HG03108 (cell line): ENCODE measurements around the gene TMPRSS13.

ENCODE experiments used
- ATAC-seq: cut with Tn5 transposase; IDR thresholded peaks from one replicate; pipeline ENCODE4 v1.9.1; 2021; ENCODE audit warnings: moderate library complexity; ENCODE audit not compliant: unreplicated experiment

TMPRSS13 gene

GRCh38 chr11:117900121-117900648 is 29.0 kb downstream of the TMPRSS13 start:
- ATAC-seq: no peak

DNA sequence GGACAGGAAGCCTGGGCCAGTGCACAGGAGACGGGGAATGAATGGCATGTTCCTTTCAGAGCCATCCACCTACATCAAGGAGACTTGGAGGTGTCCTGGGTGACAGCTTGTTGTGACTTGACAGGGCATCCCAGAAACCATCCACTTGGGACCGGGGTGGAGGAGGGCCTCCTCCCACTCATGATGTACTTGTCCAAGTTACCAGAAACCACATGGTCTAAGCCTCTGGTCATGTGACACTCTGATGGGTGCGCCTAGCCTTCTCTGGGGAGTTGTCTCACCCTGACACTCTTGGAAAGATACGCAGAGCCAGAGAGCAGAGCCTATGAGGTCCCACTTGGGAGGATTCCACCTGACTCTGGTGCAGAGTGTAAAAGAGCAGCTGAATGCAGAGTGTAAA is 31.1 kb downstream of the TMPRSS13 start:
- no peak for ATAC-seq

DNA sequence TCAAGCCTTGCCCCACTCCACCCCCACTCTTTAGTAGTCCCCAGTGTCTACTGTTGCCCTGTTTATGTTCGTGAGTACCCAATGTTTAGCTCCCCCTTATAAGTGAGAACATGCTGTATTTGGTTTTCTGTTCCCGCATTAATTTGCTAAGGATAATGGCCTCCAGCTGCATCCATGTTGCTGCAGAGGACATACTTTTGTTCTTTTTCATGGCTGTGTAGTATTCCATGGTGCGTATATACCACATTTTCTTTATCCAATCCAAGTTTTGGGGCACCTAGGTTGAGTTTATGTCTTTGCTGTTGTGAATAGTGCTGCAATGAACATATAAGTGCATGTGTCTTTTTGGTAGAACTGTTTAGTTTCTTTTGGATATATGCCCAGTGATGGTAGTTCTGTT is 36.6 kb downstream of the TMPRSS13 start:
- ATAC-seq: no peak

GRCh38 chr11:117891362-117891761 is 37.8 kb downstream of the TMPRSS13 start:
- ATAC-seq: no peak

DNA sequence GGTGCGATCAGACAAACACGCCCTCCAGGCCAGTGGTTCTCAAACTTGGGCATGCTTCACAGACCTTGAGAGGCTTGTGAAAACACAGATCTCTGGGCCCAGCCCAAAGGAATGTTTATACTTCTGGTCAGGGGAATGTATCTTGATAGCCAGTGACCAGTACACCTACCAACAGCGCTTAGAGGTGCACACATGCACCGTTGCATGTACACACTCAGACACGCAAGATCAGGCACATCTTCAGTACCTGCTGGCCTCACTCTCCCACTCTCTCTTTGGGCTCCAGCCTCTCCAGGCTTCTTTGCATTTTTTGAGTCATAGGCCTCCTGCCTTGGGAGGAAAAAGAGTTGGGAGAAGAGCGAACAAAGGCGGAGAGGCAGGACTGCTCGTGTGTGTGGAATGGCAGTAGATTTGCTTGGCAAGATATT is 41.0 kb downstream of the TMPRSS13 start:
- ATAC-seq: no peak

DNA sequence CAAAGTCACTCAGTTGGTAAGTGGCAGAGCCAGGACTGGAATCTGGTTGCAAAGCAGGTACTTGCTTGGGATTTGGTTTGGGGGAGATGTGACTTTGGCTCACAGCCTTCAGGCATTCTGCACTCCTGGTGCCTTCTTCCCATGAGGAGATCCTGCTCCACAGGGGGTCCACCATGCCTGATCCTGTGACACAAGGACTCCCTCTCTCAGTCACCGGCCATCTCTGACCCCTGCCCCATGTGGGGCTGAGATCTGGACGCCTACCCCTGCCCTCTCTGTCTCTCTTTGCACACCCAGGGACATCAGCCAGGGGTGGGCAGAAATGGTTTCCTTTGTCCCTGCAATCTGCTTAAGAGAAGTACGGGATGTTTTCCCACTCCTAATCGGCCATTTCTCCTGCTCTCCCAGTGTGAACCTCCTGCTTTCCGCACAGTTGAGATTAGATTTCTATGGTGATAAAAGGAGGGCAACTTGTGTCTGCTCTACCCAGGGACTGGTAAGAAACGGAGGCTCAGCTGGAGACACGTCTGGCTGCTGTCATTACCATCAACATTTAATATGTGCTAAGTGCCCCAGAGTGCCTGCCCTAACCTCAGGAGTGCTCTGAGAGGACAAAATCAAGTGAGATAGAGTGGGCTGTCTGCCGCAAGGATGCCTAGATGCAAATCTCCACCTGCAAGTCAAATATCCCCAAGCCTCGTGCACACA is 41.6 kb downstream of the TMPRSS13 start:
- no peak for ATAC-seq

GRCh38 chr11:117885777-117886176 is 43.4 kb downstream of the TMPRSS13 start:
- no peak for ATAC-seq

DNA sequence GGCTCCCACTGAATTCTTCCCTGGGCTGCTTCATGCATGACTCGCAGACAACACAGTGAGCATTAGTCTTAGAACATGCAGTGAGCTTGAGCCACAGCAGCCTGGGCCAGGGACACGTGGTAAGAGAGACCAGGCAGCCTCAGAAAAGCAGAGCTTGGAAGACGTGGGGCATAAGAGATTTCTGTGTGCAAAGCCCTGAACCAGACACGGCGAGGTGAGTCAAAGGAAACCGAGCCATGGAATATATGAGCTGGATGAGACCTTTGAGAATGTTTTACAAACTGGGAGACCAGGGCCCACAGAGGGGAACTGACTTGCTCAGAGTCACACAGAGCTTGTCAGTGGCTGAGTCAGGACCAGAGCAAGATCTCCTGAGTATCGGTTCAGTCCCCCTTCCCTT is 44.2 kb downstream of the TMPRSS13 start:
- no peak for ATAC-seq

- no peak for ATAC-seq
Observed at GRCh38 chr11:117883063-117883462, 46.1 kb downstream of the TMPRSS13 start.

DNA sequence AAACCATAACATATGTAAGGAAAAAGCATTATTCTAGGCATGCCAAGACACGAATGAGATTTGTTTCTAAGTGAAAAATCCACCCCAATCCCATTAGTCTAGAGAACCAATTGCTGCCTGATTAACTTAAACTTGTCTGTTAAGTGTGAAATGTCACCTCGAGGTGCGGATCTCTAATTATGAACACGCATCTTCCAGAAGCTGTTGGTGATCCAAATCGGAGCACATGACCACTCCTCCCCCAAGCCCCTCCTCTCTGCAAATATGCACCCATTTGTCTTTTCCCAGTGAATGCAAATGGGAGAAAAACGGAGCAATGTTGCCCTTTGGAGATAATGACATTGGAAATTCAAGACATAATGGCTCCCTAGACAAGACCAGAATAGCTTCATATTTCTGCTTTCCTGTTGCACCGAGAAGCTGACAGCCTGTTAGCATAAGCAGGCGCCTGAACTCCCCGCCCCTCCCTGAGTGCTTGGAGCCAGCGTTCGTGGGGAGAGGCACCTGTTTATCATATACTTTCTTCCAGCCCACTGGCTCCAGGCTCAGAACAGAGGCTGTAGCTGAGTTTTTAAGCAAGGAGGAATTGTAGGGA is 46.8 kb downstream of the TMPRSS13 start:
- ATAC-seq: no peak

- no peak for ATAC-seq
Observed at GRCh38 chr11:117881217-117881616, 48.0 kb downstream of the TMPRSS13 start.

DNA sequence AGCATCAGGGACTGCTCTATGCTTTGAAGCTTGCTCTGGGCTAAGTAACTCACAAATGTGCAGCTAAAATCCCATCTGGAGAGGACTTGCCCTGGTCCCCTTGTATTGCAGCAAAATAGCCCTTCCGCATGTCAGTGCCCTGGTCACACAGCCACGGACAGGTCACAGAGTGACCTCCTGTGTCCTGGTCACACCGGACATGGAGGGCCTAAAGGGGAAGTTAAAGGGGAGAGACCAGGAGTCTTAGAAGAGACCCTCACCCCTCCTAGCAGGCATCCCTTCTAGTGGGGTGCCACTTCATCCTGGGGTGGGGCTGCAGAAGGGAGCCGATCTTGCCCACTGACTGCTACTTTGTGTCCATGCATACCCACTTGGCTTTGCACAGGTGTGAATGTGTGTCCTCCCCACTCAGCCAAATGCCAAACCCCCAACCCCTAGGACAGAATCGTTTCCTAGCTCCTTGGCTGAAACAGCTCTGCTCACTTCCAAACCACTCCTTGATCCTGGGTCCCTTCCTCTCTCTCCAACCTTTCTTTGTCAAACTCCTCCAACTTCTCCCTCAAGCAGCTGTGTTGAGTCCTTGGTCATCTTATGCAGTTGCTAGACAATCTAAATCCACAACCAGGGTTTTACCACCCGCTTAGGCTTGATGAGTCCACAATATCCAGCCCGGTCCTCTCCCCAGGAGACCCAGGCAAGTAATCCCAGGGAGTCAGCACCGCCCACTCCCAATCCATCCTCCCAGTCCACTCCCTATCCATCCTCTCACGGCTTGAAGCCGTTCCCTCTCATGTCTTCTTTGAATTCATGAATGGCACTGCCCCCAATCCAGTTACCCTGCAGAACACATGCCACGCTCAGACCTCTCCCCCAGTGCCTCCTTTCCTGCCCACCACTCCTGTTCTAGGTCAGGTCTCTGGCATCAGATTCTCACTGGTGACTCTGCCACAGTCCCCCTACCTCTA is 49.4 kb downstream of the TMPRSS13 start:
- no peak for ATAC-seq

- no peak for ATAC-seq
Observed at GRCh38 chr11:117878939-117879475, 50.2 kb downstream of the TMPRSS13 start.

- no peak for ATAC-seq
Observed at GRCh38 chr11:117878314-117878938, 50.8 kb downstream of the TMPRSS13 start.

- no peak for ATAC-seq
Observed at GRCh38 chr11:117877120-117877784, 52.0 kb downstream of the TMPRSS13 start.

DNA sequence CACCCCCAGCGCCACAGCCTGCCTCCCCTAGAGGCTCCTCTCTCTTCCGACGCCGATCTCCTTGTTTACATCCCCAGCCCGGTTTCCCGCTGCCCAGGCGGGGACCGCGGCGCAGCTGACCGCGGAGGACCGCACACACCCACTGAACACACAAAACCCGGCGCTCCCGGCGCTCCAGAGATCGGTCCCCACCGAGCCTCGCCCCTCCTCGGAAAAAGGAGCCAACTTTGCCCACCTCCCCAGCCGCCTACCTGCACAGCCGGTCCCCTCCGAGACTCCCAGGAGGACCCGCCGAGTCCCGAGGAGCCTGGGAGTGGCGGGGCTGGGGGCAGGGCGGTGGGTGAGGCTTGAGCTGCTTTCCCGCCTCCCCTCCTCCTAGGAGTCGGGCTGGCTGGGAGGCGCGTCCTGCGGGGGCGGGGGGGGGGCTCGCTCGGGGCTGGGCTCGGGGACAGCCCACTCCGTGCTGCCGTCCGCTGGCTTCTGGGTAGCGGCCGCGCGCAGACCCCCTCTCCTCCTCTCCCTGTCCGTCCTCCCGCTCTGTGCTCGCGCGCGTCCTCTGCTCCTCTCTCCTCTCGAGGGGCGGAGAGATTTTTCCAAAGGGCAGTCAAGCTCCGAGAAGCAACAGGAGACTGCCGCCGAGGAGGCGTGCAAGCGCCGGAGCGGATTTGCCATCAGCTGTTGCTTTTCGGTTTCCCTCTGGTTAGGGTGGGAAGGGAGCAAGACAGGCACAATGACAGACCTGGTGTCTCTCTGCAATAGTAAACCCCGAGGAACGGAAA is 52.7 kb downstream of the TMPRSS13 start, which contains the start of gene FXYD6:
Gene FXYD6, minus strand, starts transcription at position 318 of the 779 bp plus-strand sequence. CDS start 33,882 bp downstream, outside the sequence.
- no peak for ATAC-seq

- ATAC-seq: no peak
Observed at GRCh38 chr11:117876059-117876340, 53.2 kb downstream of the TMPRSS13 start.

DNA sequence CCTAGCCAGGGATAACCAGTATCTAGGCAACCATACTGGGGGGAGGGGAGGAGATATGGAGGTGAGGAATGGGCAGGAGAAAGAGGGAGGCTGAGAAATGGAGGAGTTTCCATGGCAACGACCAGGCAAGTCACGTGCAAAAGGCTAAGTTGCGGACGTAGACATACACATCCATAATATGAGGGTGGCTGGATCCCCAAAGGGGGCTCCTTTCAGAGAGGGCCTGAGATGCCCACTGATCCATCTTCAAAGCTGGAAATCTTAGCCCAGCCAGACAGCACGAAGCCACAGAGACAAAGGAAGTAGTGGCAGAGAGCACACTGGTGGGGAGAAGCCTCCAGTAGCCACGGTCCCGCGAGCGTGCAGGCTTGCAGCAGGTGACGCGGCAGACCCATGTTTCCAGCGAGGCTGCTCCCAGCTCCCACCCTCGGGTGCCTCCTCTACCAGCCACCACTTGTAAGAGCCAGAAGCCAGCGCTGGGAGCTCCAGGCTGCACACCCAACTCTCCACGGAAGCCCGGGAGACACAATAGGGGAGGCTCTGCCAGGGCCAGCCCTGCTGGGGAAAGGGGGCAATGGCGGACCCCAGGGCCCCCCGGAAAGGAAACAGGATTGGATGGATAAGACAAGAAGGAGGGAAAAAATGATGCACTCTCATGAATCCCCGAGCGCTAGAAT is 53.7 kb downstream of the TMPRSS13 start:
- ATAC-seq: no peak

DNA sequence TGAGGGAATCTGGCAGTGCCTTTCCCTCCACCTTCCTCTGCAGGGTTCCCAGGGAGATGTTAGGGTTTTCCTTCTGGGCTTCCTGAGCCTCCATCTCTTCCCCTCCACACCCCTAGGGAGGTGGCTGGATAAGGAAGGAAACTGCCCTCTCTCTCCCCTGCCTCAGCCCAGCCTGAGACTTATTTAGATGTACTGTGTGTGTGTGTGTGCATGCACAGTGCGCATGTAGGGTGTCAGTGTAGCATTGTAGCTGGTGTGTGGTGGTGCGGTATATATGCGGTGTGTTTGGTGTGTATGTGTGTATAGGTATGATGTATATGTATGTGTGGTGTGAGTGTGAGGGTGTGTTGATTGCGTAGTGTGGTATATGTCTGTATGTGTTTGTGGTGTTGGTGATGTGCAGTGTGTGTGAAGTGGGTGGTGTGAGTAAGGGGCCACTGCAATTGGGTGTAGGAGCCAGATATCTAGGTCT is 54.3 kb downstream of the TMPRSS13 start:
- ATAC-seq: no peak
